Activated CD8-positive, alpha-beta memory T cell treated with anti-CD3 and anti-CD28 coated beads for 48 hours (primary cell): Measurements from ENCODE around the gene TCL1A.
"Not testable (repeated sequence)": the region's sequence is repeated elsewhere in the genome, so short reads cannot be mapped to it uniquely, and the experiment has no call there.

Experiments used
- DNase-seq, 3 experiments: peaks; one replicate each; pipeline ENCODE4 v3.0.0-alpha.2; 2020; ENCODE audit warnings: low read depth in 2 of 3, low spot score in 2 of 3

The TCL1A gene

DNA sequence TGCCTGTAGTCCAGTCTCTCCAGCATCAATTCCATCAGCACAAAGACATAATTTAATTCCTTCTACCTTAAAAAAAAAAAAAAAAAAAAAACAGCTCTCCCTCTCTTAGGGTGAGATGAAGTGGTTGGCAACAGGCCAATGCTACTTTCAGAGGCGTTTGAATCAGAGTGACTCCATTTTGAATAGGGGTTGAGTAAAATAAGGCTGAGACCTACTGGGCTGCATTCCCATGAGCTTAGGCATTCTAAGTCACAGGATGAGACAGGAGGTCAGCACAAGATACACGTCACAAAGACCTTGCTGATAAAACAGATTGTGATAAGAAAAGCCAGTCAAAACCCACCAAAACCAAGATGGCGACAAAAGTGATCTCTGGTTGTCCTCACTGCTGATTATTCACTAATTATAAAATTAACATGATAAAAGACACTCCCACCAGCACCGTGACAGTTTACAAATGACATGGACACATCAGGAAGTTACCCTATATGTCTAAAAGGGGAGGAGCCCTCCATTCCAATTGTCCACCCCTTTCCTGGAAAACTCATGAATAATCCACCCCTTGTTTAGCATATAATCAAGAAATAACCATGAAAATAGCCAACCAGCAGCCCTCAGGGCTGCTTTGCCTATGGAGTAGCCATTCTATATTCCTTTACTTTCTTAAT is 34.6 kb downstream of the TCL1A start:
- no peak for DNase-seq

DNA sequence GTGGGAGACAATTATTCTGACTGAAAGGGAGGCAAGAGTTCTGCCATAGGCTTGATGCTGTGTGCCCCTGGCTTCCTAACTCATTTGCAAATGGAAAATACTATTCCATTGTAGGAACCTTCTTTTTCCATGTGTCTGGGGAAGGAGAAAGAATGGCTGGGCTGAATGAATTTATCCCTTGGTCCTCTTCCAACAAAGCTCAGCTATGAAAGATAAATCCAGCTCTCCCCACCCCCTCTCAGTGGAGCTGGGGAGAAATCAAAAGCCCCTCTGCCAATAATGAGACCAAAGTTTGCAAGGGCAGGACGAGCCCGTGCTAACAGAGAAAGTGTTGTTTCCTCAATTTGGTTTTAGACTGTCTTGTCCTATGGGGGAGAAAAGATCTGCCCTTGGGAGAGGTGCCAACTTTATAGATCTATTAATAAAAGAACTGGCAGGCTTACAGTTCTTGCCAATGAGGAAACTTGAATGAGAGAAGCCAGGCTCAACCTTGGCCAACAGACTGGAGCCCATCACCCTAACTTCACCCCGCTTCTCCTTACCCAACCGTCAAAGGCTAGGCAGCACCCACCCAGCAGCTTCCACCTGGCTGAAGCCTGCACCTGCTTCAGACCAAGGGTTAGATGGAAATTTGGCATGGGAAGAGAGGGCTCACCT is 36.6 kb downstream of the TCL1A start:
- DNase-seq, result no peak

DNA sequence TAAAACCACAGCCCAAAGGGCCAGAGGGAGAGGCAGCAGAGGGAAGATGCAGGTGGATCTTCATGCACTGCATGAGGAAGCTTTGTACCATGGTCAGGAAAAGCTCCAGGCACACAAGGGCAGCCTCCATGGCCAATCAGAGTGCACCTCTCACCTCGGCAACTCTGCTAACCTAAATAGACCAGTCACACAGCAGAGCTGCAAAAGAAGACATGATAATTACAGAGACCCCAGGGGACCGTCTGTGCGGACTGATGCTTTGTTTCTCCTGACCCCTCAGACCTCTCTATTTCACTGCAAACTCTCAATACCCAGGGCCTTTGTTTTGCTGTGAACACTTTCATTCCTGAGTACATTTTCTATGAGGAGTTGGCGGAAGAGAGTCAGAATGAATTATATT is 38.4 kb downstream of the TCL1A start:
- DNase-seq, result no peak

DNA sequence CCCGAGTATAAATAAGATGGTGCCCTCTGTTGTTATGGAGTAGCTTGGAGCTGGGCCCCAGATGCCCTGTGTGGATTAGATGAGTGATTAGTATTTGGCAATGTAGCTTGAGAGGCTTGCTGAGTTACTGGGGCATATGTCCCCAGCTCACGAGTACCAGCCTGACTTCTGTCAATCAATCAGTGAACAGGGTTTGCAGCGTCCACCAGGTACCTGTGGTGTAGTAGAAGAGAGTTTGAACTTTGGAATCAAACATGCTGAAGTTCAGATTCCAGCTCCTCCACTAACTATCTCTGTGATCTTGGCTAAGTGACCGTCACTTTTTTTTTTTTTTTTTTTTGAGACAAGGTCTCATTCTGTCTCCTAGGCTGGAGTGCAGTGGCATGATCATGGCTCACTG is 39.3 kb downstream of the TCL1A start:
- DNase-seq, result no peak

DNA sequence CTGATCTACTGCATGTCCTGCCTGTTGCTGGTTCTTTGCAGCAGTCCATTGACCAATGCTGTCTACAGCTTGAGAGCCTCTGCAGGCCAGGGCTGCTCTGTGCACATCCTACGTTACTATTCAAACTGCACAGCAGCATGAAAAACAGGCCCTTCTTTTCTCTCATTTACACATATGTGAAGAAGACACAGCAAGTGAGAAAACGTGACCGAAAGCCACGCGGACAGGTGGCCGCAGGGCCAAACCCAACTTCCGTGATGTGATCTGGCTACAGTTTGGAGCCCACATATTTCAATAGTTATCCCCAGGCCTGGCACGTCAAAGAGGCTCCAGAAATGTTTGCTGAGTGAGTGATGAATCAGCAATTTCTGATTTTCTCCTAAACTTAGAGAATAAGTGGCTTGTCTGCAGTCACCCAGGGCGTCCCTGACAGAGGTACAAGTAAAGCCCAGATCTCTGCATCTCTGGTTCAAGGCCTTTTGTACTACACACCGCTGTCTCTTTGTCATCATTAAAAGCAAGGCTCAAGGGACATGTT is 45.6 kb downstream of the TCL1A start:
- no peak for DNase-seq

DNA sequence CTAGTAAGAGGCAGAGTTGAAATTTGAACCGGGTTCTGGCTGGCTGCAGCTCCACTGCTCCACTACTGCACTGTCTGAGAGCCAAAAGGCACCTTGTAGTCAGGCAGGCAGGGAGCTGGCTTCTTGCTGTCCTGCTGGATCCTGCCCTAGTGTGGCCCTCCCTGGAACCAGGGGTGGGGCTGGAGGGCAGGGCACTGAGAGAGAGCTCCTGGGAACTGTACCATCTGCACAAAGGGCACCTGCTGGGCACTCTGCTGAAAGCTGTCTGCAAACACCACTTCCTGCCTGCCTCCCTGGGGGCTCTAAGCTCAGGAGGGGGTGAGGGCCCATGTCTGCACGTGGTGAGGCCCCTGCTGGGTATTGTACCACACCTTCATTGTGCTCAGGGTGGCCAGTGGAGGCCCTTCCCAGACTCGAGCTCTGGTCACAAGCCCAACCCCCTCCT is 46.7 kb downstream of the TCL1A start:
- DNase-seq, result no peak

DNA sequence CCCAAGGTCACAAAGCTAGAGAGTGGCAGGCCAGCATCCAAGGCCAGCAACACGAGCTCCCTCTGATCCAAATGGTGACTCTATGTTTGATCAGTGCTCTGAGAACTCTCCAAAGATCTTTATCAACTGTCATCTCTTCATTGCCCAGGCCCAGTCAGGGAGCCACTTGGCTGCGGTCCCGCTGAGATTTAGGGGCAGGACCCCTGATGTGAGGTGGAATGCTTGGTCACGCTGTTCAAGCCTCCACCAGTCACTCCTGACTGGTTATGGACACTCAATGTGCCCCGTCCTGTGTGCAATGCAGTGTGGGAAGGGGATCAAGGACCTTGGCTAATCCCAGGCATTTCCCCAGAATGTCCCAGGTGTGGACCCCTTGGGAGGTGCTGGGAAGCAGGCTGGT is 47.5 kb downstream of the TCL1A start:
- no peak for DNase-seq

DNA sequence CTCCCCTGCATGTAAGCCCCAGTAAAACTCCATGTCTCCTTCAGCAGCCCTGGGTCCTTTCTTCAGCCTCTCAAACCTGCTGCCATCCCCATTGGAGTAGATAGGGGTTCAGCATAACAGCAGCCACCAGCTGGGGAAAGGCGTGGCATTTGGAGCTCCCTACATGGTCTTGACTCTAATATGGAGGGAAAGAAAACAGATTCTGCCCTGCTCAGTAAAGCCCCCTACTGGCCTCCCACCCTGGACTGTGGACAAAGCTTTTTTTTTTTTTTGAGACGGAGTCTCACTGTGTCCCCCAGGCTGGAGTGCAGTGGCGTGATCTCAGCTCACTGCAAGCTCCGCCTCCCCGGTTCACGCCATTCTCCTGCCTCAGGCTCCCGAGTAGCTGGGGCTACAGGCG is 48.4 kb downstream of the TCL1A start:
- DNase-seq, result not testable (repeated sequence)

DNA sequence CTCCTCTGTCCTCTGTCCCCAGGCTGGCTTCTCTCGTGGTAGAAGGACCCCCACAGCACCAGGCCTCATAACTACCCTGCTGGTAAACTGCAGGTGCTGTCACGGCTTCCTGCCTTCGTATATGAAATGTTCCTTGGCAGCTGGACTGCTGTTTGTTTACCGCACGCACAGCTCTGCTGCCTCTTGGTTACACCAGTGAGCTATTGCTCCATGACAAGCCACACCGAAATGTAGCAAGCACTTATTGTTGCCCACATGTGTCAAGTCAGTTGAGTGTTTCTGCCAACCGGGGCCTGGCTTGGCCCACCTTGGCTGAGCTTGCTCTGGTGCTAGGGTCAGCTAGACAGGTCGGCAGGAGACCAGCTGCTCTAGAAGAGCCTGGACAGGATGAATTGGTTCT is 49.4 kb downstream of the TCL1A start:
- DNase-seq, result no peak

DNA sequence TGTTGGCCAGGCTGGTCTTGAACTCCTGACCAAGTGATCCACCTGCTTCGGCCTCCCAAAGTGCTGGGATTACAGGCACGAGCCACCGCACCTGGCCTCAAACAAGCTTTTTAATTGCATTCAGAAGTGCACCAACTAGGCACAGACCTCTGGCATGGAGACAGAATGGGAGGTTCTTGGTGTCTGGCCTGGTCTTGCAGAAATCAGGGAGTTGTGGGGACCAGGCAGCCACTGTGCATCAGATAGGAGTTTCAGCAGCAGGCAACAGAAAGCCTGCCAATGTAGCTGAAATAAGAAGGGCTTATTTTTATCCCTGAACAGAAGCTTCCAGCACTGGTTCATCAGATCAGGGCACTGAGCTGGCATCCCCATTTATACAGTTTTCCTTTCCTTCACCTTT is 49.9 kb downstream of the TCL1A start:
- no peak for DNase-seq

DNA sequence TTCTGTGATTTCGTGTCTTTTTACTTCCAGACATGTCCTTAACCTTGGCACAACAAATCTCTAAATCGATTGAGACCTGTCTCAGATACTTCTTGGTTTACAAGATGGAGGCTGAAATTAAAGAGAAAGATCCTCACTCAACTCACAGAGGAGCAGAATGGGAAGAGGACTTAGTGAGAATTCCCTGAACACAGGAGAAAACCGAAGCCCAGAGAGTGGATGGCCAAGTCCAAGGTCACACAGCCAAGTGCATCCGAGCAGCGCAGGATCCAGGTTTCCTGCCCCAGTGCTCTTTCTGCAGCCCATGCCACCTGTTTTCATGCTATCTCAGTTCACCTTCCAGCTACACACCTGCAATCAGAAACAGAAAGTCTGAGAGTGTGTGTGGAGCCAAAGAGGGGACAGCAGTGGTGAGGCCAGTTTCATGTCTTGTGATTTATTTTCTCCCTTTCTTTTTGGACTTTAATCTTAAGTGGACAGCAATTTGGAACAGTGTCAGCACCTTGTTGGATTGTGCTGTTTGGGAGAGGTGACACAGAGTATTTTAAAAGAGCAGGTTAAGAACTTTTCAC is 50.6 kb downstream of the TCL1A start:
- DNase-seq, result no peak

DNA sequence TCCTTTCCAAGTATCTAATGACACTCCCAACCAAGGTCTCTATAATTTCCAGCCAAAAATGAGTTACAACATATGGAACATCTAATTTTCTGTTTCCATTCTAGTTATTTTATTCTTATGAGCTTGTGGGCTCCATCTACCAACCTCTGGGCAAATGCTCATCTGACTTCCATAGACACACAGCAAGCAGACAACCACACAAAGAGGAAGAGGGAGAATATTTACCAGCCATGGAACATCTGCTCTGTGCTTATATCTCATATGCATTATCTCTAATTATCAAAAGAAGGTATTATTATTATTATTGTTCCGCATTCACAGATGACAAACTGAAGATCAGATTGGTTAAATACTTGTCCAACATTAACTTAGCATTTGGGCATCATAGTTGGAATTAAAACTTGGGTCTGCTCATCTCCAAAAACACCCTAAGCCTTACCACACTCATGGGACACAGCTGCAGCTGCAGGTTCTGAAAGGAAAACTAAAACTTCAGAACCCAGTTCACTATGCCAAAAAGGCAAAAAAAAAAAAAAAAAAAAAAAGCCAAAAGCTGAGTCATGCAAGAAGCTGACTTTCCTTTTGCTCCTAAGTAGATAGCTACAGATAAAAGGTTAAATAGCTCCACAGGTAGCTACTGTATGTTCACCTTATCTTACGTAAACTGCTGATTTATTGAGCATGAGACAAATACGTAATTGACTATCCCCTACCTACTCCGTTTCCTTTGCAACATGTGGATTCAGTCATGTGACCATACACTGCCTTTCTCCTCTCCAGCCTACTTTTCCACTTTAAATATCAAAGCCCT is 51.3 kb downstream of the TCL1A start:
- DNase-seq, result no peak

DNA sequence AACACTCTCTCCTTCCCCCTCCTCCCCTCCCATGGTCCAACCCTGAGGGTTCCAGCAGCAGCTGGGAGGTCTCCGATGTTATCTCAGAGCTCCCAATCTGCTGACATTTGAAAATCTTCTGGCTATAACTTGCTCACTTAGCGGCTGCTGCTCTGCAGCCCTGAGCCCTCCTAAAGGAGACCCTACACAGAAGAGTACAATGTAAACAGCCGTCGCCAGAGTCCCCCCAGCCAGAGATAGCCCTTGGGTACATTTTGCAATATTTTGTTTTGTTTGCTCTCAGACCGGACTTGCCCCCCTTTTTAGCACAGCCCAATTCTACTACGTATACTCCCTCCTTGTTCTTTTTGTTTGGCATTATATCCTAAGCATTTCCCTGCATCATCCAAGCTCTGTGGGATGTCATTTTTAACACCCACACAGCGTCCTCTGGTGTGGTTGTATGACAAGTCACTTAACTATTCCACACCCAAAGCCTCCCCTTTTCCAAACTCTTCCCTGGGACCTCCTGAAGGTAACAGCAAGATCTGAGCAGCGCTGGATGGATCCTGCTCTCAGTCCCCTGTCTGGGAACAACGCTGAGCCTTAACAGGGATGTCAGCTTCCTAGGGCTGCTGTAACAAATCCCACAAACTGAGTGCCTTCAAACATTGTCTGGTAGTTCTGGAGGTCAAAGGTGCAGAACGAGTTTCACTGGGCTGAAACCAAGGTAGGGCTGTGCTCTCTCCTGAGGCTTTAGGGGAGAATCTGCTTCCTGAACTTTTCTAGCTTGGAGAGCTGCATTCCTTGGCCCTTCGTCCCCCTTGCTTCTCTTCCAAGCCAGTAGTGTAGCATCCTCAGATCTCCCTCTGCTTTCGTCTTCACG is 53.0 kb downstream of the TCL1A start:
- no peak for DNase-seq

DNA sequence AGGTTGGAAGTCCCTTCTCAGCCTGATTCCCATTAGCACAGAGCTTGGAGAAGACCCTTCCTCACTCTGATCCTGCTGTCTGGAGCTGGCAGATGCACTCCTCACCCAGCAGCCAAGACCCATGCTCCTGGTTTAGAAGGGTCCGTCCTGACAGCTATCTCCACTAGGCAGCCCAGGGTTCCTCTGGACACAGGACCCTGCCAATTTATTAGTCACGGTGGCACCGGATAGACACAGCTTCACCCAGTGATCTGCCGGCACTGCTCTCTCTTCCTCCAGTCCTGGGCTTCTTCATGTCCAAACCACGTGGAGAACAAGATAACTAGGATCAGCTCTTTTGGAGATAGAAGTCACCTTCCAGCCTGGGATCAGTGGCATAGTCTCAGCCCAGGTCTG is 53.9 kb downstream of the TCL1A start:
- no peak for DNase-seq
